ENCODE results near the gene KRTAP10-10. TPM values are rescaled to one million over a fixed set of nuclear protein-coding genes. Genes with fewer than 3 reads are reported as not detected.

KRTAP10-10 gene
- total RNA-seq, 1 donor from 2014 or later, result not detected

DNA sequence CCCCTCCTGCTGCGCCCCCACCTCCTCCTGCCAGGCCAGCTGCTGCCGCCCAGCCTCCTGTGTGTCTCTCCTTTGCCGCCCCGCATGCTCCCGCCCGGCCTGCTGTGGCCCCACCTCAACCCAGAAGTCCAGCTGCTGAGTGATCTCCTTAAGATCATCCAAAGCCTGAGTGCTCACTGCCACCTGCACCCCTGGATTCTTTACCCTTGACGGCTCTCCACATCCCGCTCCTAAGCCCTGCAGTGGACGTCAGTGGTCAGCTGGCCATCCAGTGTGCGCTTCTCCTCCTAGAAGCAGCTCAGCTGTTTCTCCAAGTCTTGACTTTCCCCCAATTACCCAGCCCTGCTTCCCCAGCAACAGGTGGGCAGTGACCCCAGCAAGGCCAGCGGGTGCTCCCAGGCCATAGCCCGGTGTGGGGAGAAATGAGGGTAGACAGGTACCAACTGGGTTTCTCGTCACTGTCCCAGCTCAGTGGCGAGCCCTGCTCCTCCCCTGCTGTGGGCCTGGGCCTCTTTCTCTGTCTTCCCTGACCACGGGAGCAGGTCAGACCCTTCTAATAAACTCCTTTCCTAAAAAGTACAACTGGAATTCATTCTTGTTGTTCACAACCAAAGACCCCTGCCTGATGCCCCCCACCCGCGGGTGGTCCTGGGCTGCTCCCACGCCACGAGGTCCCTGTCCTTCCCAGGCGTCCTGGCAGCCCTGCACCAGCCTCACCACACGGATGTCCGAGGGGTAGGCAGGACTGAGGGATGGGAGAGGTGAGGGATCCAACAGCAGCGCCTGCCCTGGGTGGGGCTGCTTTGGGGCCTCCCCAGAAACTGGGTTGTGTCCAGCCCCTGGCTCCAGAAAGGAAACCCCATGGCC is 35.3 kb upstream of the KRTAP10-10 start:
- Histone ChIP-seq H3K27me3 (ENCODE audit: insufficient read depth, low read length) (no peaks in the 10 kb centered on the region), H4K20me1 (ENCODE audit: insufficient read depth, low read length) (no peaks in the 10 kb centered on the region), H3K9me3 (ENCODE audit: insufficient read depth, low read depth, low read length) (peaks cover 6% of the 10 kb centered on the region), H3K79me2 (ENCODE audit: insufficient read depth, low read length) (no peaks in the 10 kb centered on the region), H3K27ac (ENCODE audit: low read depth, low read length) (no peak overlapping the region), H3K4me3 (ENCODE audit: insufficient read depth, low read depth, low read length) (no peak overlapping the region), H3K4me1 (ENCODE audit: insufficient read depth, low read length) (no peaks in the 10 kb centered on the region), H3K36me3 (ENCODE audit: insufficient read depth, low read length) (no peaks in the 10 kb centered on the region), H2AFZ (ENCODE audit: low read depth, low read length) (no peak overlapping the region), H3K4me2 (ENCODE audit: low read length) (no peak overlapping the region), H3K9ac (ENCODE audit: low read length) (no peak overlapping the region)
- no peak for TF ChIP-seq EZH2 (IDR thresholded peaks at IDR 0.05; ENCODE audit: insufficient read depth, low read length)
- TF ChIP-seq, protein P1, sequence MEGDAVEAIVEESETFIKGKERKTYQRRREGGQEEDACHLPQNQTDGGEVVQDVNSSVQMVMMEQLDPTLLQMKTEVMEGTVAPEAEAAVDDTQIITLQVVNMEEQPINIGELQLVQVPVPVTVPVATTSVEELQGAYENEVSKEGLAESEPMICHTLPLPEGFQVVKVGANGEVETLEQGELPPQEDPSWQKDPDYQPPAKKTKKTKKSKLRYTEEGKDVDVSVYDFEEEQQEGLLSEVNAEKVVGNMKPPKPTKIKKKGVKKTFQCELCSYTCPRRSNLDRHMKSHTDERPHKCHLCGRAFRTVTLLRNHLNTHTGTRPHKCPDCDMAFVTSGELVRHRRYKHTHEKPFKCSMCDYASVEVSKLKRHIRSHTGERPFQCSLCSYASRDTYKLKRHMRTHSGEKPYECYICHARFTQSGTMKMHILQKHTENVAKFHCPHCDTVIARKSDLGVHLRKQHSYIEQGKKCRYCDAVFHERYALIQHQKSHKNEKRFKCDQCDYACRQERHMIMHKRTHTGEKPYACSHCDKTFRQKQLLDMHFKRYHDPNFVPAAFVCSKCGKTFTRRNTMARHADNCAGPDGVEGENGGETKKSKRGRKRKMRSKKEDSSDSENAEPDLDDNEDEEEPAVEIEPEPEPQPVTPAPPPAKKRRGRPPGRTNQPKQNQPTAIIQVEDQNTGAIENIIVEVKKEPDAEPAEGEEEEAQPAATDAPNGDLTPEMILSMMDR (IDR thresholded peaks at IDR 0.05; ENCODE audit: insufficient read depth, low read depth, low read length), result no peak
- FAIRE-seq (no peak), DNase-seq (ENCODE audit: low read depth) (no peak)
- no peaks in the 10 kb centered on the region for H3K4me1 Mint-ChIP-seq (ENCODE audit: low read depth, unreplicated experiment)
- H3K36me3 Mint-ChIP-seq (ENCODE audit: low read depth, unreplicated experiment), result peaks cover 2% of the 10 kb centered on the region
- peaks cover 20% of the 10 kb centered on the region for H3K9me3 Mint-ChIP-seq (ENCODE audit: unreplicated experiment)
- peaks cover 33% of the 10 kb centered on the region for H3K27me3 Mint-ChIP-seq (ENCODE audit: low read depth, unreplicated experiment)
- no peak overlapping the region for H3K27ac Mint-ChIP-seq (ENCODE audit: unreplicated experiment)
- no peak overlapping the region for H3K4me3 Mint-ChIP-seq (ENCODE audit: unreplicated experiment)

DNA sequence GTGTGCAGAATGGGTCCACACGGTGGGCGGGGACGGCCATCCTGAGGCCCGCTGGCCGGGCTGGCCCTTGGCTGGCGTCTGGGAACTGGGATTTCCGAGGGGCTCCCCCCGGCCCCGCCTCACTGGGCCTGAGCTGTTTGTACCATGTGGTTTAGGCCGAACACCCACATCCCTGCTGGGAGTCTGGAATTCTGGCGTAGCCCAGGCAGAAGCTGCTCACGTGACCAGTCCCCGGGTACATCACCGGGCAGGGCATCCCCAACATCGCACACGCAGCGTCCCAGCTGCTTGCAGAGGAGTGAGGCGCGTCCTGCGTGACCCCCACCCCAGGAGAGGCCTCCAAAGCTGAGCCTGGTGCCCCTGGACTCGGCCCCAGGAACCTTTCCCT is 34.7 kb upstream of the KRTAP10-10 start:
- DNase-seq (ENCODE audit: low read depth), result no peak
- Histone ChIP-seq H3K4me1 (ENCODE audit: insufficient read depth, low read length) (no peaks in the 10 kb centered on the region), H3K27ac (ENCODE audit: low read depth, low read length) (no peak overlapping the region), H3K4me2 (ENCODE audit: low read length) (no peak overlapping the region), H3K9me3 (ENCODE audit: insufficient read depth, low read depth, low read length) (peaks cover 6% of the 10 kb centered on the region), H3K9ac (ENCODE audit: low read length) (no peak overlapping the region), H2AFZ (ENCODE audit: low read depth, low read length) (no peak overlapping the region), H3K79me2 (ENCODE audit: insufficient read depth, low read length) (no peaks in the 10 kb centered on the region), H3K4me3 (ENCODE audit: insufficient read depth, low read depth, low read length) (no peak overlapping the region), H4K20me1 (ENCODE audit: insufficient read depth, low read length) (no peaks in the 10 kb centered on the region), H3K36me3 (ENCODE audit: insufficient read depth, low read length) (no peaks in the 10 kb centered on the region), H3K27me3 (ENCODE audit: insufficient read depth, low read length) (no peaks in the 10 kb centered on the region)
- H3K9me3 Mint-ChIP-seq (ENCODE audit: unreplicated experiment), result peaks cover 17% of the 10 kb centered on the region
- no peak overlapping the region for H3K27ac Mint-ChIP-seq (ENCODE audit: unreplicated experiment)
- H3K4me1 Mint-ChIP-seq (ENCODE audit: low read depth, unreplicated experiment), result no peaks in the 10 kb centered on the region
- peaks cover 2% of the 10 kb centered on the region for H3K36me3 Mint-ChIP-seq (ENCODE audit: low read depth, unreplicated experiment)
- H3K4me3 Mint-ChIP-seq (ENCODE audit: unreplicated experiment), result no peak overlapping the region
- TF ChIP-seq, protein P1 (IDR thresholded peaks at IDR 0.05; ENCODE audit: insufficient read depth, low read depth, low read length), result no peak
- TF ChIP-seq EZH2 (IDR thresholded peaks at IDR 0.05; ENCODE audit: insufficient read depth, low read length), result no peak
- peaks cover 36% of the 10 kb centered on the region for H3K27me3 Mint-ChIP-seq (ENCODE audit: low read depth, unreplicated experiment)
- no peak for FAIRE-seq

Data from astrocyte (in vitro differentiated cells and primary cell).